SK-N-SH treated with all-trans-retinoic acid at 6 μM for 48 hours (cell line): ENCODE measurements around the gene GNB4.

Experiments used
- CSDC2 ChIP-seq: fragments of 250-450 bp; sonication (Bioruptor Pico); IDR thresholded peaks from 2 replicates; pipeline ENCODE4 v1.5.0; 2020; ENCODE audit warnings: mild to moderate bottlenecking, moderate library complexity
- GLIS3 ChIP-seq: fragments of 250-450 bp; sonication (Bioruptor Pico); IDR thresholded peaks from 2 replicates; pipeline ENCODE4 v1.5.0; 2020; ENCODE audit warnings: mild to moderate bottlenecking, moderate library complexity
- PATZ1 ChIP-seq: fragments of 250-450 bp; sonication (Bioruptor Pico); IDR thresholded peaks from 2 replicates; pipeline ENCODE4 v1.8.0; 2020; ENCODE audit warnings: mild to moderate bottlenecking, moderate library complexity, borderline replicate concordance
- TSHZ2 ChIP-seq: fragments of 250-450 bp; sonication (Bioruptor Pico); IDR thresholded peaks from 2 replicates; pipeline ENCODE4 v1.5.0; 2020; ENCODE audit warnings: mild to moderate bottlenecking, moderate library complexity
- ZC3H10 ChIP-seq: fragments of 250-450 bp; sonication (Bioruptor Pico); IDR thresholded peaks from 2 replicates; pipeline ENCODE4 v1.5.1; 2021; ENCODE audit warnings: mild to moderate bottlenecking, moderate library complexity
- ZFP3 ChIP-seq: fragments of 250-450 bp; sonication (Bioruptor Pico); IDR thresholded peaks from 2 replicates; pipeline ENCODE4 v1.5.0; 2020; ENCODE audit warnings: mild to moderate bottlenecking, moderate library complexity
- ZFP30 ChIP-seq: fragments of 450-650 bp; formaldehyde crosslinking; IDR thresholded peaks from 2 replicates; pipeline ENCODE4 v1.5.0; 2022; ENCODE audit warnings: mild to moderate bottlenecking, moderate library complexity
- TF ChIP-seq, protein P1 (sequence below): fragments of 250-450 bp; sonication (Bioruptor Pico); IDR thresholded peaks from 2 replicates; pipeline ENCODE4 v1.5.1; 2020; ENCODE audit warnings: low read depth, mild to moderate bottlenecking, moderate library complexity

DNA sequence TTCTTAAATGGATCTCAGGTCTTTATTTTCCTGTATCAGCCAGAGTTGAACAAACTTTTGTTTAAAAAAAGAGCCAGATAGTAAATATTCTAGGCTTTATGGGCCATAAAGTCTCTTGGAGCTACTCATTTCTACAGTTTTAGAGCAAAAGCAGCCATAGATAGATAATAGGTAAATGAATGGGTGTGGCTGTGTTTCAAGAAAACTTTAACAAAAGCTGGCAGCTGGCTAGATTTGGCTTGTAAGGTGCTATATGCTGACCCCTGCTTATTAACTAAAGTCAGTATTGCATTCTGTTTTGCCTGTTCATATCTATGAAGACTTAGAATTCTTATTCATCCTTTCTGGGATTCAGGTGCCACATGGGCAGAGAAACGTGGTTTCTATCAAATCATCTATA lies 74.8 kb downstream of the GNB4 start:
- TF ChIP-seq, protein P1, sequence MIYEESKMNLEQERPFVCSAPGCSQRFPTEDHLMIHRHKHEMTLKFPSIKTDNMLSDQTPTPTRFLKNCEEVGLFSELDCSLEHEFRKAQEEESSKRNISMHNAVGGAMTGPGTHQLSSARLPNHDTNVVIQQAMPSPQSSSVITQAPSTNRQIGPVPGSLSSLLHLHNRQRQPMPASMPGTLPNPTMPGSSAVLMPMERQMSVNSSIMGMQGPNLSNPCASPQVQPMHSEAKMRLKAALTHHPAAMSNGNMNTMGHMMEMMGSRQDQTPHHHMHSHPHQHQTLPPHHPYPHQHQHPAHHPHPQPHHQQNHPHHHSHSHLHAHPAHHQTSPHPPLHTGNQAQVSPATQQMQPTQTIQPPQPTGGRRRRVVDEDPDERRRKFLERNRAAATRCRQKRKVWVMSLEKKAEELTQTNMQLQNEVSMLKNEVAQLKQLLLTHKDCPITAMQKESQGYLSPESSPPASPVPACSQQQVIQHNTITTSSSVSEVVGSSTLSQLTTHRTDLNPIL (CRISPR knock-in tag), result no peak
- TF ChIP-seq GLIS3 (CRISPR knock-in tag) (no peak), ZC3H10 (CRISPR knock-in tag) (no peak), PATZ1 (CRISPR knock-in tag) (no peak), CSDC2 (CRISPR knock-in tag) (no peak), ZFP30 (CRISPR knock-in tag) (no peak), TSHZ2 (CRISPR knock-in tag) (no peak), ZFP3 (CRISPR knock-in tag) (no peak)
